IMR-90 (cell line): ENCODE measurements around the gene PPP1R9A. TPM values are rescaled to one million over a fixed set of nuclear protein-coding genes. Genes with fewer than 3 reads are reported as not detected.

Experiments used
- ATAC-seq: fragments of 200-7000 bp; cut with Tn5 transposase; 2 replicates; pipeline ENCODE4 v1.9.1; 2020; ENCODE audit warnings: low read depth, mild to moderate bottlenecking, moderate library complexity
- BruUV-seq: library from RNA; stranded (reverse); fragments of 400-500 nt; replicated peaks from 2 replicates; lab custom pipeline; 2021; lab: Mats Ljungman, UMichigan
- CTCF ChIA-PET: fragments of 300-600 bp; formaldehyde crosslinking; extraction: SDS; loops from one replicate; lab custom pipeline; 2021; ENCODE audit warnings: antibody characterized with exemption; lab: Yijun Ruan, JAX
- POLR2A ChIA-PET: fragments of 300-600 bp; sonication (Branson Sonifier 250); formaldehyde crosslinking; loops from one replicate; lab custom pipeline; 2022; ENCODE audit warnings: antibody characterized with exemption; ENCODE audit not compliant: unreplicated experiment; lab: Charles Lee
- DNase-seq: peaks from one replicate; pipeline ENCODE4 v3.0.0; 2013
- H2AFZ ChIP-seq: replicated peaks from 2 replicates; pipeline ENCODE3; 2013; ENCODE audit warnings: low read length, mild to moderate bottlenecking; ENCODE audit not compliant: poor library complexity
- H2AK5ac ChIP-seq: 2 replicates; pipeline ENCODE4 v1.6.1; 2013; ENCODE audit warnings: low read depth, low read length, inconsistent platforms
- H2AK9ac ChIP-seq: replicated peaks from 2 replicates; pipeline ENCODE3; 2013; ENCODE audit warnings: mild to moderate bottlenecking, low read depth, low read length, moderate library complexity; ENCODE audit not compliant: poor library complexity
- H2BK120ac ChIP-seq: 2 replicates; pipeline ENCODE4 v1.6.1; 2013; ENCODE audit warnings: low read depth, low read length, inconsistent platforms
- H2BK15ac ChIP-seq: 3 replicates; pipeline ENCODE4 v1.6.1; 2013; ENCODE audit warnings: low read depth, low read length, inconsistent platforms
- H2BK20ac ChIP-seq: 2 replicates; pipeline ENCODE4 v1.6.1; 2013; ENCODE audit warnings: low read depth, mild to moderate bottlenecking, inconsistent platforms, low read length, moderate library complexity
- H2BK5ac ChIP-seq: 2 replicates; pipeline ENCODE4 v1.6.1; 2013; ENCODE audit warnings: mild to moderate bottlenecking, low read depth, low read length, inconsistent platforms; ENCODE audit not compliant: poor library complexity, severe bottlenecking
- H3K14ac ChIP-seq: replicated peaks from 2 replicates; pipeline ENCODE4 v1.6.1; 2013; ENCODE audit warnings: low read depth, low read length, inconsistent platforms
- H3K18ac ChIP-seq: 2 replicates; pipeline ENCODE4 v1.6.1; 2013; ENCODE audit warnings: low read depth, low read length, control low read depth
- H3K23ac ChIP-seq: 2 replicates; pipeline ENCODE4 v1.6.1; 2013; ENCODE audit warnings: low read depth, low read length, inconsistent platforms
- H3K27ac ChIP-seq: 2 replicates; pipeline ENCODE4 v1.5.1; 2013; ENCODE audit warnings: mild to moderate bottlenecking, control low read depth, low read length; ENCODE audit not compliant: insufficient read depth
- H3K27me3 ChIP-seq: 2 replicates; pipeline ENCODE4 v1.6.1; 2013; ENCODE audit warnings: low read length; ENCODE audit not compliant: control insufficient read depth, insufficient read depth
- H3K36me3 ChIP-seq: 2 replicates; pipeline ENCODE4 v1.6.1; 2013; ENCODE audit warnings: low read length, mixed read lengths; ENCODE audit not compliant: control insufficient read depth, insufficient read depth
- H3K4ac ChIP-seq: 2 replicates; pipeline ENCODE4 v1.6.1; 2013; ENCODE audit warnings: low read depth, low read length, inconsistent platforms
- H3K4me1 ChIP-seq: 2 replicates; pipeline ENCODE4 v1.6.1; 2013; ENCODE audit warnings: low read length, mixed read lengths; ENCODE audit not compliant: control insufficient read depth, insufficient read depth
- H3K4me2 ChIP-seq: 2 replicates; pipeline ENCODE4 v1.6.1; 2013; ENCODE audit warnings: low read depth, mild to moderate bottlenecking, control low read depth, low read length, moderate library complexity
- H3K4me3 ChIP-seq: 2 replicates; pipeline ENCODE4 v1.5.1; 2013; ENCODE audit warnings: low read depth, mild to moderate bottlenecking, control low read depth, low read length, moderate library complexity; ENCODE audit not compliant: insufficient read depth
- H3K56ac ChIP-seq: 2 replicates; pipeline ENCODE4 v1.6.1; 2013; ENCODE audit warnings: low read length, inconsistent platforms; ENCODE audit not compliant: insufficient read depth; ENCODE audit errors: extremely low read depth
- H3K79me1 ChIP-seq, 2 experiments: 2 replicates each; pipeline ENCODE4 v1.6.1; 2013; ENCODE audit warnings: low read length in 2 of 2, inconsistent platforms in 1 of 2, low read depth in 1 of 2
- H3K9ac ChIP-seq: 2 replicates; pipeline ENCODE4 v1.6.1; 2013; ENCODE audit warnings: low read depth, low read length, control low read depth
- H3K9me1 ChIP-seq: 2 replicates; pipeline ENCODE4 v1.6.1; 2013; ENCODE audit warnings: low read length, inconsistent platforms; ENCODE audit not compliant: insufficient read depth
- H3K9me3 ChIP-seq: 2 replicates; pipeline ENCODE4 v1.6.1; 2013; ENCODE audit warnings: low read length; ENCODE audit not compliant: control insufficient read depth, insufficient read depth
- H4K20me1 ChIP-seq: 2 replicates; pipeline ENCODE4 v1.6.1; 2013; ENCODE audit warnings: low read length, inconsistent platforms; ENCODE audit not compliant: insufficient read depth
- H4K5ac ChIP-seq: 2 replicates; pipeline ENCODE4 v1.6.1; 2013; ENCODE audit warnings: mild to moderate bottlenecking, low read depth, low read length, control low read depth
- H4K8ac ChIP-seq, 2 experiments: 2 replicates each; pipeline ENCODE4 v1.6.1; 2013; ENCODE audit warnings: low read depth in 2 of 2, low read length in 2 of 2, control low read depth in 1 of 2, inconsistent platforms in 1 of 2
- H4K91ac ChIP-seq: 2 replicates; pipeline ENCODE4 v1.6.1; 2013; ENCODE audit warnings: low read depth, low read length, inconsistent platforms; ENCODE audit not compliant: insufficient read depth
- CEBPB ChIP-seq: IDR thresholded peaks from 2 replicates; pipeline ENCODE4 v1.6.1; 2012; ENCODE audit warnings: low read depth, low read length, improper control_type of control experiment
- MAFK ChIP-seq: IDR thresholded peaks from 2 replicates; pipeline ENCODE4 v1.6.1; 2012; ENCODE audit warnings: low read depth, low read length, improper control_type of control experiment
- NFE2L2 ChIP-seq: fragments of 150-350 bp; IDR thresholded peaks from 2 replicates; pipeline ENCODE4 v1.6.1; 2016; ENCODE audit warnings: low read depth, mild to moderate bottlenecking, low read length
- POLR2A ChIP-seq: IDR thresholded peaks from 2 replicates; pipeline ENCODE4 v1.6.1; 2012; ENCODE audit warnings: mild to moderate bottlenecking, low read depth, low read length
- RAD21 ChIP-seq: IDR thresholded peaks from 2 replicates; pipeline ENCODE4 v1.6.1; 2012; ENCODE audit warnings: low read length, improper control_type of control experiment
- dilution Hi-C: fragments of 300-500 bp; cut with HindIII; formaldehyde crosslinking; loops from one replicate; pipeline ENCODE4 v1.14.3; 2018; ENCODE audit warnings: low sequenced_read_pairs; ENCODE audit not compliant: unreplicated experiment
- in situ Hi-C: fragments of 300-500 bp; cut with MboI; formaldehyde crosslinking; loops from 3 replicates; pipeline ENCODE4 v1.14.3; 2019; ENCODE audit warnings: low sequenced_read_pairs, inconsistent platforms, mixed read lengths
- intact Hi-C: fragments of 100-400 bp; cut with micrococcal nuclease; formaldehyde crosslinking; loops from 2 replicates; pipeline ENCODE4 v1.10.0; 2022
- polyA plus RNA-seq, 3 experiments: library from polyadenylated mRNA; depleted of rRNA; stranded (reverse); fragments of >200 nt; gene quantifications; 2 replicates each; pipeline ENCODE4 v1.2.3, GENCODE V29; 2012; ENCODE audit warnings: low replicate concordance in 1 of 3
- total RNA-seq: library from RNA; depleted of rRNA; stranded (reverse); fragments of >200 nt; gene quantifications from 2 replicates; pipeline ENCODE4 v1.2.3, GENCODE V29; 2012
- TF ChIP-seq, protein P1 (sequence below): conservative IDR thresholded peaks from 2 replicates; pipeline ENCODE4 v1.5.1; 2012; ENCODE audit warnings: mild to moderate bottlenecking, low read depth, low read length, improper control_type of control experiment

Gene PPP1R9A
- total and polyA plus RNA-seq, 2 of the 4 experiments (the other 2 are of a cell fraction): not detected

GRCh38 chr7:94939395-94939794 is 32.0 kb downstream of the PPP1R9A start:
- H3K18ac ChIP-seq: no peak overlapping the region
- TF ChIP-seq POLR2A: no peak
- no peak for TF ChIP-seq RAD21
- no peak for TF ChIP-seq NFE2L2
- TF ChIP-seq, protein P1, sequence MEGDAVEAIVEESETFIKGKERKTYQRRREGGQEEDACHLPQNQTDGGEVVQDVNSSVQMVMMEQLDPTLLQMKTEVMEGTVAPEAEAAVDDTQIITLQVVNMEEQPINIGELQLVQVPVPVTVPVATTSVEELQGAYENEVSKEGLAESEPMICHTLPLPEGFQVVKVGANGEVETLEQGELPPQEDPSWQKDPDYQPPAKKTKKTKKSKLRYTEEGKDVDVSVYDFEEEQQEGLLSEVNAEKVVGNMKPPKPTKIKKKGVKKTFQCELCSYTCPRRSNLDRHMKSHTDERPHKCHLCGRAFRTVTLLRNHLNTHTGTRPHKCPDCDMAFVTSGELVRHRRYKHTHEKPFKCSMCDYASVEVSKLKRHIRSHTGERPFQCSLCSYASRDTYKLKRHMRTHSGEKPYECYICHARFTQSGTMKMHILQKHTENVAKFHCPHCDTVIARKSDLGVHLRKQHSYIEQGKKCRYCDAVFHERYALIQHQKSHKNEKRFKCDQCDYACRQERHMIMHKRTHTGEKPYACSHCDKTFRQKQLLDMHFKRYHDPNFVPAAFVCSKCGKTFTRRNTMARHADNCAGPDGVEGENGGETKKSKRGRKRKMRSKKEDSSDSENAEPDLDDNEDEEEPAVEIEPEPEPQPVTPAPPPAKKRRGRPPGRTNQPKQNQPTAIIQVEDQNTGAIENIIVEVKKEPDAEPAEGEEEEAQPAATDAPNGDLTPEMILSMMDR: no peak
- peak; percentile 90 for TF ChIP-seq MAFK
- no peak for TF ChIP-seq CEBPB
- ChIA-PET CTCF (no interaction called here), POLR2A (no interaction called here)
- H3K9me3 ChIP-seq: no peaks in the 10 kb centered on the region
- H3K23ac ChIP-seq: no peak overlapping the region
- ATAC-seq: no peak
- no peaks in the 10 kb centered on the region for H3K79me1 ChIP-seq
- H2BK20ac ChIP-seq: no peak overlapping the region
- DNase-seq: no peak
- H3K4ac ChIP-seq: no peak overlapping the region
- H3K27ac ChIP-seq: no peak overlapping the region
- H2BK15ac ChIP-seq: no peak overlapping the region
- H3K36me3 ChIP-seq: no peaks in the 10 kb centered on the region
- no peak overlapping the region for H3K14ac ChIP-seq
- H2AK5ac ChIP-seq: no peak overlapping the region
- dilution Hi-C loops: no loop called here
- H4K5ac ChIP-seq: no peak overlapping the region
- H2AFZ ChIP-seq: no peak overlapping the region
- no peak overlapping the region for H2BK5ac ChIP-seq
- H3K9me1 ChIP-seq: no peaks in the 10 kb centered on the region
- H3K56ac ChIP-seq: no peak overlapping the region
- no peak overlapping the region for H3K4me2 ChIP-seq
- H4K20me1 ChIP-seq: no peaks in the 10 kb centered on the region
- H2BK120ac ChIP-seq: no peak overlapping the region
- H3K4me3 ChIP-seq: no peak overlapping the region
- BruUV-seq: no TSS peak
- H3K9ac ChIP-seq: no peak overlapping the region
- no peak overlapping the region for H2AK9ac ChIP-seq
- no peaks in the 10 kb centered on the region for H3K27me3 ChIP-seq
- no peak overlapping the region for H4K8ac ChIP-seq
- in situ Hi-C loops: no loop called here
- H3K4me1 ChIP-seq: no peaks in the 10 kb centered on the region
- intact Hi-C loops: no loop called here
- no peak overlapping the region for H4K91ac ChIP-seq
